AG04450 (cell line): ENCODE measurements around the gene TMEM120A. TPM values are rescaled to one million over a fixed set of nuclear protein-coding genes. Genes with fewer than 3 reads are reported as not detected.

ENCODE experiments used
- CTCF ChIA-PET: fragments of 300-600, 350-600 bp; formaldehyde crosslinking; extraction: SDS; loops from one replicate; lab custom pipeline; 2022; ENCODE audit warnings: antibody characterized with exemption, inconsistent platforms; lab: Charles Lee
- POLR2A ChIA-PET: fragments of 350-600 bp; formaldehyde crosslinking; extraction: SDS; loops from one replicate; lab custom pipeline; 2021; ENCODE audit warnings: antibody characterized with exemption, inconsistent platforms; lab: Yijun Ruan, JAX
- DNase-seq: peaks from one replicate; pipeline ENCODE4 v3.0.0-alpha.2; 2011; ENCODE audit warnings: low read depth, low spot score
- H3K27ac ChIP-seq: one replicate; pipeline ENCODE4 v1.5.1; 2012; ENCODE audit warnings: low read depth, low read length, control low read depth
- H3K27me3 ChIP-seq: one replicate; pipeline ENCODE4 v1.6.0; 2012; ENCODE audit warnings: low read length; ENCODE audit not compliant: control insufficient read depth, insufficient read depth
- H3K4me3 ChIP-seq: 2 replicates; pipeline ENCODE4 v1.5.1; 2011; ENCODE audit warnings: mild to moderate bottlenecking, low read depth, low read length, control low read depth
- H3K9me3 ChIP-seq: 2 replicates; pipeline ENCODE4 v1.5.1; 2012; ENCODE audit warnings: low read length; ENCODE audit not compliant: control insufficient read depth, insufficient read depth
- CTCF ChIP-seq: IDR thresholded peaks from 2 replicates; pipeline ENCODE4 v1.5.1; 2011; ENCODE audit warnings: low read depth, low read length, control low read depth, inconsistent platforms
- polyA plus RNA-seq: library from polyadenylated mRNA; depleted of rRNA; stranded (reverse); fragments of >200 nt; gene quantifications from 2 replicates; pipeline ENCODE4 v1.2.3, GENCODE V29; 2011

The TMEM120A gene
- polyA plus RNA-seq, 1 experiment = 46.3 TPM

- Histone ChIP-seq H3K27ac (peak overlapping the region; percentile 57), H3K4me3 (no peak overlapping the region), H3K9me3 (no peaks in the 10 kb centered on the region), H3K27me3 (no peaks in the 10 kb centered on the region)
- POLR2A ChIA-PET = interaction anchor here (1.7 kb wide), 1 partner anchor 48 kb away, joined by 4 read pairs; the partner anchor contains the start of gene POR
- CTCF ChIA-PET = interaction anchor here (1.0 kb wide), 1 partner anchor 10 kb away, joined by 3 read pairs; no protein-coding TSS in a partner anchor
- no peak for TF ChIP-seq CTCF
- DNase-seq = peak; percentile 21
These were observed 31.6 kb downstream of the TMEM120A start for GRCh38 chr7:75962607-75963380.

DNA sequence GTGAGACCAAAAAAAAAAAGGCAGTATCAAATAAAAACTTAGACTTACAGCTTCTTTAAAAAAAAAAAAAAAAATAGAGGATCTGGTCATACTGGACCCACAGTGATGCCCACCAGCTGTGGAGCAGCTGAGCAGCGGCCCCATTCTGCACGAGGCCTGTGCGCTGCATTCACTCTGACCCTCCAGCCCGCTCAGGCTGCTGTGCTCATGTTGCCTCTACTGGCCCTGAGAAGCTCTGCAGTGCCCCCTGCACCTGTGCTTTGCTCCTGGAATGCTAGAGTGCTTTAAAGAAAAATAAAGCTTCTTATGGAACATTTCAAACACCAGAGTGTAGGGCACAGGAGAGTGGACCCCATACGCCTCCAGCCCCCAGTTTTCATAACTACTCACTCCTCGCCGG lies 33.2 kb downstream of the TMEM120A start:
- H3K4me3 ChIP-seq = no peak overlapping the region
- DNase-seq = no peak
- H3K9me3 ChIP-seq = no peaks in the 10 kb centered on the region
- peak; percentile 26 for TF ChIP-seq CTCF
- H3K27me3 ChIP-seq = no peaks in the 10 kb centered on the region
- POLR2A ChIA-PET = interaction anchor here (0.7 to 0.8 kb wide), 2 partner anchors 32 to 47 kb away, joined by 3 to 4 read pairs; no protein-coding TSS in a partner anchor
- no peak overlapping the region for H3K27ac ChIP-seq
- CTCF ChIA-PET = interaction anchor here (0.6 kb wide), 1 partner anchor 217 kb away, joined by 4 read pairs; no protein-coding TSS in a partner anchor

- ChIA-PET CTCF (interaction anchor here (0.6 kb wide), 1 partner anchor 217 kb away, joined by 4 read pairs; no protein-coding TSS in a partner anchor), POLR2A (interaction anchor here (0.8 kb wide), 1 partner anchor 46 kb away, joined by 3 read pairs; no protein-coding TSS in a partner anchor)
- no peak for DNase-seq
- Histone ChIP-seq H3K27me3 (no peaks in the 10 kb centered on the region), H3K27ac (no peak overlapping the region), H3K4me3 (no peak overlapping the region), H3K9me3 (no peaks in the 10 kb centered on the region)
- TF ChIP-seq CTCF = no peak
These were observed 34.0 kb downstream of the TMEM120A start for GRCh38 chr7:75960372-75960771.

- no peak overlapping the region for H3K27ac ChIP-seq
- no peak for DNase-seq
- no peaks in the 10 kb centered on the region for H3K27me3 ChIP-seq
- no peak overlapping the region for H3K4me3 ChIP-seq
- TF ChIP-seq CTCF = no peak
- POLR2A ChIA-PET = no interaction called here
- no peaks in the 10 kb centered on the region for H3K9me3 ChIP-seq
- CTCF ChIA-PET = no interaction called here
These were observed 35.4 kb downstream of the TMEM120A start for GRCh38 chr7:75958802-75959543.
